Trophoblast cell (in vitro differentiated cells and primary cell): ENCODE results near the gene CELA1.

Experiments used
- DNase-seq, 2 donors: peaks; one replicate each; pipeline ENCODE4 v3.0.0-alpha.2; 2016
- H2AFZ ChIP-seq: 2 replicates; pipeline ENCODE4 v1.6.1; 2013; ENCODE audit warnings: low read length, moderate library complexity, mild to moderate bottlenecking; ENCODE audit not compliant: insufficient read depth, poor library complexity
- H2AK5ac ChIP-seq: 2 replicates; pipeline ENCODE4 v1.6.1; 2013; ENCODE audit warnings: mild to moderate bottlenecking, low read length
- H2BK120ac ChIP-seq: 2 replicates; pipeline ENCODE4 v1.6.1; 2013; ENCODE audit warnings: low read length, mild to moderate bottlenecking, moderate library complexity; ENCODE audit not compliant: insufficient read depth, poor library complexity
- H2BK12ac ChIP-seq: 2 replicates; pipeline ENCODE4 v1.6.1; 2013; ENCODE audit warnings: mild to moderate bottlenecking, low read length, moderate library complexity
- H2BK5ac ChIP-seq: 2 replicates; pipeline ENCODE4 v1.6.1; 2013; ENCODE audit warnings: low read length, low read depth, moderate library complexity, mild to moderate bottlenecking; ENCODE audit not compliant: poor library complexity
- H3K14ac ChIP-seq: 2 replicates; pipeline ENCODE4 v1.6.1; 2013; ENCODE audit warnings: mild to moderate bottlenecking, low read length
- H3K18ac ChIP-seq: 2 replicates; pipeline ENCODE4 v1.6.1; 2013; ENCODE audit warnings: mild to moderate bottlenecking, low read length
- H3K23ac ChIP-seq: 2 replicates; pipeline ENCODE4 v1.6.1; 2013; ENCODE audit warnings: low read length
- H3K27ac ChIP-seq: 2 replicates; pipeline ENCODE4 v1.5.1; 2013; ENCODE audit warnings: low read depth, mild to moderate bottlenecking, inconsistent platforms, low read length, moderate library complexity
- H3K27me3 ChIP-seq: 2 replicates; pipeline ENCODE4 v1.6.1; 2013; ENCODE audit warnings: inconsistent platforms, mild to moderate bottlenecking, low read length, moderate library complexity; ENCODE audit not compliant: insufficient read depth
- H3K36me3 ChIP-seq, 2 experiments: 1 replicate in 1 of 2; 2 replicates in 1 of 2; pipeline ENCODE4 v1.6.1; 2013; ENCODE audit warnings: low read length in 2 of 2, mild to moderate bottlenecking in 2 of 2, moderate library complexity in 1 of 2; ENCODE audit not compliant: insufficient read depth in 2 of 2, control insufficient read depth in 1 of 2
- H3K4ac ChIP-seq: 2 replicates; pipeline ENCODE4 v1.6.1; 2013; ENCODE audit warnings: low read depth, mild to moderate bottlenecking, low read length, moderate library complexity
- H3K4me1 ChIP-seq, 2 experiments: 1 replicate in 1 of 2; 2 replicates in 1 of 2; pipeline ENCODE4 v1.6.1; 2013; ENCODE audit warnings: low read length in 2 of 2, mild to moderate bottlenecking in 2 of 2, moderate library complexity in 1 of 2; ENCODE audit not compliant: insufficient read depth in 2 of 2, control insufficient read depth in 1 of 2
- H3K4me2 ChIP-seq: 2 replicates; pipeline ENCODE4 v1.6.1; 2013; ENCODE audit warnings: inconsistent platforms, mild to moderate bottlenecking, low read length, moderate library complexity
- H3K4me3 ChIP-seq: 2 replicates; pipeline ENCODE4 v1.5.1; 2013; ENCODE audit warnings: mild to moderate bottlenecking, low read depth, low read length, inconsistent platforms
- H3K79me1 ChIP-seq: one replicate; pipeline ENCODE4 v1.6.1; 2013; ENCODE audit warnings: low read length
- H3K79me2 ChIP-seq: 2 replicates; pipeline ENCODE4 v1.6.1; 2013; ENCODE audit warnings: low read length, mild to moderate bottlenecking; ENCODE audit not compliant: control insufficient read depth, insufficient read depth, poor library complexity
- H3K9ac ChIP-seq: 2 replicates; pipeline ENCODE4 v1.6.1; 2013; ENCODE audit warnings: mild to moderate bottlenecking, low read length
- H3K9me3 ChIP-seq: 2 replicates; pipeline ENCODE4 v1.6.1; 2013; ENCODE audit warnings: low read depth, mild to moderate bottlenecking, control low read depth, inconsistent platforms, low read length; ENCODE audit not compliant: insufficient read depth
- H4K12ac ChIP-seq: 2 replicates; pipeline ENCODE4 v1.6.1; 2013; ENCODE audit warnings: low read depth, mild to moderate bottlenecking, low read length, moderate library complexity
- H4K8ac ChIP-seq: 2 replicates; pipeline ENCODE4 v1.6.1; 2013; ENCODE audit warnings: low read depth, mild to moderate bottlenecking, low read length, moderate library complexity
- H4K91ac ChIP-seq: one replicate; pipeline ENCODE4 v1.6.1; 2013; ENCODE audit warnings: low read depth, mild to moderate bottlenecking, low read length, moderate library complexity
- WGBS: extraction: QIAGEN DNeasy Blood & Tissue Kit; methylation state at CpG from one replicate; pipeline ENCODE4 v1.1.7; 2013; ENCODE audit warnings: missing lambda C conversion rate; ENCODE audit not compliant: insufficient read length, insufficient coverage; ENCODE audit errors: extremely low coverage; 5-methylcytosine and 5-hydroxymethylcytosine counted together

Gene CELA1

DNA sequence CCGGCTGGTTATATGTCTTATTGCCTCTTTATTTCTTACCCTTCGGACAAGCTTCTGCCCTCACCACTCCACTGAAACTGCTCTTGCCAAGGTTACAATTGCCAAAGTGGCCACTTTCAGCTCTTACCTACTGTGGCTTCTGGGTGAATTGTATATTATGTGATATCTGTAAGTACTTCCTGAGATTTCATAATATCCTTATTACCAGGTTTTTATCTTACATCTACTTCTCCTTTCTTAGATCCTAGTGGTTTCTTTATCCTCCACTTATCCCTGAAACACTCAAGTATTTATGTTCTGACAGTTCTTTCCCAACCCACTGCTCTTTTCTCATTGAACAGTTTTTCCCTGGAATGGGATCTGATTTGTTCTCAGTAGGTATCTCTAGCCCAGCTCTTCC is 10.5 kb downstream of the CELA1 start:
- Histone ChIP-seq H2AFZ (no peak overlapping the region), H3K79me2 (no peaks in the 10 kb centered on the region), H3K27me3 (no peaks in the 10 kb centered on the region), H3K27ac (no peak overlapping the region), H3K4me3 (no peak overlapping the region), H3K4me2 (no peak overlapping the region), H4K12ac (no peak overlapping the region), H3K4ac (no peak overlapping the region), H2BK5ac (no peak overlapping the region), H2BK12ac (no peak overlapping the region), H3K14ac (no peak overlapping the region), H2BK120ac (no peak overlapping the region), H4K91ac (peak overlapping the region; percentile 2), H3K9ac (no peak overlapping the region), H3K4me1 (peaks cover 0 to 2% of the 10 kb centered on the region in 2 experiments), H4K8ac (no peak overlapping the region), H3K36me3 (no peaks in the 10 kb centered on the region), H3K23ac (no peak overlapping the region), H3K9me3 (peaks cover 2% of the 10 kb centered on the region), H3K79me1 (no peaks in the 10 kb centered on the region), H2AK5ac (no peak overlapping the region), H3K18ac (no peak overlapping the region)
- DNase-seq: no peak
- no CpG with 5 or more reads among the region's 2 CpGs for WGBS

DNA sequence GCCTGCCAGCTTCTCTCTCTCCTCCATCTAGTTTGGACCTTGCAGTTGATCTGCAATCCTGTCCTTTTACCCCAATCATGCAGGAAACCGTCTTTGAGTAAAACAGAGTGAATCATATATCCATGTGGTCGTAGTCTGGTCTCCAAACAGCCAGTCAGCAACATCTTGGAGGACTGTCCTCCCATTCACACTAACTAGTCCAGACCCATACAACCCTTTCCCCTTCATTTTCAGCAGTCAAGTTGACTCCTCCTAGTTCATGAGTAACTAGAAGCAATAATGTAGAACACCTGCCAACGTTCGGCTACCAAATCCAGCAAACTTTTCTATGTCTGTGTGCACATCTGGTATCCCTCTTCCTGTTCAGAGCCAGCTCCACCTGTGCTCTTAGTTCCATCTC is 11.7 kb downstream of the CELA1 start:
- H2AFZ ChIP-seq: no peak overlapping the region
- no peak overlapping the region for H3K14ac ChIP-seq
- no peak overlapping the region for H4K12ac ChIP-seq
- H3K27me3 ChIP-seq: no peaks in the 10 kb centered on the region
- no peak overlapping the region for H2BK5ac ChIP-seq
- no peak overlapping the region for H4K91ac ChIP-seq
- no peak overlapping the region for H3K23ac ChIP-seq
- no peak overlapping the region for H2AK5ac ChIP-seq
- H3K36me3 ChIP-seq: no peaks in the 10 kb centered on the region
- H3K18ac ChIP-seq: no peak overlapping the region
- no peaks in the 10 kb centered on the region for H3K79me2 ChIP-seq
- no peak overlapping the region for H3K27ac ChIP-seq
- H3K4me1 ChIP-seq: peaks cover 0 to 2% of the 10 kb centered on the region in 2 experiments
- no peak overlapping the region for H3K4me3 ChIP-seq
- no peaks in the 10 kb centered on the region for H3K79me1 ChIP-seq
- no peak overlapping the region for H2BK120ac ChIP-seq
- H3K4ac ChIP-seq: no peak overlapping the region
- no peak overlapping the region for H2BK12ac ChIP-seq
- WGBS: no CpG with 5 or more reads among the region's 4 CpGs
- peaks cover under 1% of the 10 kb centered on the region for H3K9me3 ChIP-seq
- no peak overlapping the region for H3K9ac ChIP-seq
- no peak overlapping the region for H4K8ac ChIP-seq
- H3K4me2 ChIP-seq: no peak overlapping the region
- DNase-seq: no peak

DNA sequence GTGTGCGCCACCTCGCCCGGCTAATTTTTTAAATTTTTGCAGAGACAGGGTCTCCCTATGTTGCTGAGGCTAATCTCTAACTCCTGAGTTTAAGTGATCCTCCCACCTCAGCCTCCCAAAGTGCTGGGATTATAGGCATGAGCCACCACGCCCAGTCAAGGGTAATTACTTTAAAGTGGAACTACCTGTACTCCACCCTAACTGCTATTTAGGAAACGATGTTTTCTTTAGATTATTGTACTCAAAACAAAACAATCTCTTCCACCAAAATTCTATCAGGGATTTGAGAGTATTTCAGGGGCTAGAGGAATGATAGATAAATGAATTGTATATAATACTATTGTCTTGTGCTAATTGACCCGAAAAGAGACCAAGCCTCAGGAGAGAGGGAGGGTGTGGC is 12.9 kb downstream of the CELA1 start:
- Histone ChIP-seq H3K14ac (no peak overlapping the region), H3K4me1 (peaks cover 0 to 2% of the 10 kb centered on the region in 2 experiments), H3K4me2 (no peak overlapping the region), H3K4ac (no peak overlapping the region), H3K79me2 (no peaks in the 10 kb centered on the region), H2BK5ac (no peak overlapping the region), H4K8ac (no peak overlapping the region), H3K79me1 (no peaks in the 10 kb centered on the region), H3K4me3 (no peak overlapping the region), H4K12ac (no peak overlapping the region), H3K27ac (no peak overlapping the region), H2BK120ac (no peak overlapping the region), H3K23ac (no peak overlapping the region), H3K9me3 (no peaks in the 10 kb centered on the region), H4K91ac (no peak overlapping the region), H3K18ac (no peak overlapping the region), H3K9ac (no peak overlapping the region), H2BK12ac (no peak overlapping the region), H2AFZ (no peak overlapping the region), H2AK5ac (no peak overlapping the region), H3K27me3 (no peaks in the 10 kb centered on the region), H3K36me3 (no peaks in the 10 kb centered on the region)
- peak in 1 of 2 donors; percentile 25 for DNase-seq
- no CpG with 5 or more reads among the region's 6 CpGs for WGBS

- no peak overlapping the region for H2AK5ac ChIP-seq
- H3K4me2 ChIP-seq: no peak overlapping the region
- H2AFZ ChIP-seq: no peak overlapping the region
- no peak overlapping the region for H2BK5ac ChIP-seq
- H3K9me3 ChIP-seq: no peaks in the 10 kb centered on the region
- no peak overlapping the region for H4K91ac ChIP-seq
- H3K14ac ChIP-seq: no peak overlapping the region
- H3K4ac ChIP-seq: no peak overlapping the region
- H3K79me1 ChIP-seq: peaks cover 7% of the 10 kb centered on the region
- H4K8ac ChIP-seq: no peak overlapping the region
- no peaks in the 10 kb centered on the region for H3K36me3 ChIP-seq
- no peaks in the 10 kb centered on the region for H3K79me2 ChIP-seq
- H3K9ac ChIP-seq: no peak overlapping the region
- H2BK12ac ChIP-seq: no peak overlapping the region
- no peak overlapping the region for H2BK120ac ChIP-seq
- H3K27ac ChIP-seq: no peak overlapping the region
- H4K12ac ChIP-seq: no peak overlapping the region
- no peak for DNase-seq
- no peak overlapping the region for H3K4me3 ChIP-seq
- no peak overlapping the region for H3K18ac ChIP-seq
- no peaks in the 10 kb centered on the region for H3K27me3 ChIP-seq
- H3K4me1 ChIP-seq: peaks cover 8 to 11% of the 10 kb centered on the region in 2 experiments
- no peak overlapping the region for H3K23ac ChIP-seq
These were observed 16.3 kb downstream of the CELA1 start for GRCh38 chr12:51330186-51330585.
